ENCODE data around the gene TRIB2.

Gene TRIB2

GRCh38 chr2:12771154-12771553, 54.4 kb downstream of the TRIB2 start:
- peaks cover 30% of the 10 kb centered on the region for H3K4me1 ChIP-seq (ENCODE audit: control insufficient read depth, low read depth, low read length)
- H3K27me3 ChIP-seq (ENCODE audit: control insufficient read depth, insufficient read depth, low read length): no peaks in the 10 kb centered on the region
- H3K4me3 ChIP-seq (ENCODE audit: low read length): no peak overlapping the region
- no peak overlapping the region for H3K9ac ChIP-seq (ENCODE audit: low read length)
- no peaks in the 10 kb centered on the region for H3K9me3 ChIP-seq (ENCODE audit: control insufficient read depth, low read depth, low read length)
- no peak overlapping the region for H3K27ac ChIP-seq (ENCODE audit: low read length)
- H3K36me3 ChIP-seq (ENCODE audit: control insufficient read depth, low read depth, low read length): no peaks in the 10 kb centered on the region

GRCh38 chr2:12773586-12774394, 57.1 kb downstream of the TRIB2 start:
- H3K4me3 ChIP-seq (ENCODE audit: low read length): no peak overlapping the region
- no peak overlapping the region for H3K9ac ChIP-seq (ENCODE audit: low read length)
- peaks cover 8% of the 10 kb centered on the region for H3K27me3 ChIP-seq (ENCODE audit: control insufficient read depth, insufficient read depth, low read length)
- no peaks in the 10 kb centered on the region for H3K36me3 ChIP-seq (ENCODE audit: control insufficient read depth, low read depth, low read length)
- peaks cover 30% of the 10 kb centered on the region for H3K4me1 ChIP-seq (ENCODE audit: control insufficient read depth, low read depth, low read length)
- no peak overlapping the region for H3K27ac ChIP-seq (ENCODE audit: low read length)
- no peaks in the 10 kb centered on the region for H3K9me3 ChIP-seq (ENCODE audit: control insufficient read depth, low read depth, low read length)

- no peaks in the 10 kb centered on the region for H3K36me3 ChIP-seq (ENCODE audit: control insufficient read depth, low read depth, low read length)
- no peaks in the 10 kb centered on the region for H3K9me3 ChIP-seq (ENCODE audit: control insufficient read depth, low read depth, low read length)
These were observed 57.6 kb downstream of the TRIB2 start for GRCh38 chr2:12774395-12774727.

GRCh38 chr2:12776521-12776961, 59.8 kb downstream of the TRIB2 start:
- Histone ChIP-seq H3K36me3 (ENCODE audit: control insufficient read depth, low read depth, low read length) (no peaks in the 10 kb centered on the region), H3K27ac (ENCODE audit: low read length) (no peak overlapping the region), H3K27me3 (ENCODE audit: control insufficient read depth, insufficient read depth, low read length) (peaks cover 15% of the 10 kb centered on the region), H3K9me3 (ENCODE audit: control insufficient read depth, low read depth, low read length) (no peaks in the 10 kb centered on the region), H3K9ac (ENCODE audit: low read length) (no peak overlapping the region), H3K4me3 (ENCODE audit: low read length) (no peak overlapping the region), H3K4me1 (ENCODE audit: control insufficient read depth, low read depth, low read length) (peaks cover 13% of the 10 kb centered on the region)

More at GRCh38 chr2:12774395-12774727, 57.6 kb downstream of the TRIB2 start:
- peaks cover 14% of the 10 kb centered on the region for H3K27me3 ChIP-seq (ENCODE audit: control insufficient read depth, insufficient read depth, low read length)
- no peak overlapping the region for H3K9ac ChIP-seq (ENCODE audit: low read length)
- no peak overlapping the region for H3K4me3 ChIP-seq (ENCODE audit: low read length)
- no peak overlapping the region for H3K27ac ChIP-seq (ENCODE audit: low read length)
- H3K4me1 ChIP-seq (ENCODE audit: control insufficient read depth, low read depth, low read length): peaks cover 30% of the 10 kb centered on the region

- H3K36me3 ChIP-seq (ENCODE audit: control insufficient read depth, low read depth, low read length): no peaks in the 10 kb centered on the region
- peaks cover 17% of the 10 kb centered on the region for H3K4me1 ChIP-seq (ENCODE audit: control insufficient read depth, low read depth, low read length)
- H3K27me3 ChIP-seq (ENCODE audit: control insufficient read depth, insufficient read depth, low read length): peaks cover 15% of the 10 kb centered on the region
- H3K27ac ChIP-seq (ENCODE audit: low read length): no peak overlapping the region
- H3K4me3 ChIP-seq (ENCODE audit: low read length): no peak overlapping the region
- no peaks in the 10 kb centered on the region for H3K9me3 ChIP-seq (ENCODE audit: control insufficient read depth, low read depth, low read length)
- H3K9ac ChIP-seq (ENCODE audit: low read length): no peak overlapping the region
These were observed 61.6 kb downstream of the TRIB2 start for GRCh38 chr2:12778369-12778768.

- peaks cover 12% of the 10 kb centered on the region for H3K4me1 ChIP-seq (ENCODE audit: control insufficient read depth, low read depth, low read length)
- H3K27me3 ChIP-seq (ENCODE audit: control insufficient read depth, insufficient read depth, low read length): peaks cover 15% of the 10 kb centered on the region
- no peak overlapping the region for H3K27ac ChIP-seq (ENCODE audit: low read length)
- H3K4me3 ChIP-seq (ENCODE audit: low read length): no peak overlapping the region
- H3K9ac ChIP-seq (ENCODE audit: low read length): no peak overlapping the region
- H3K9me3 ChIP-seq (ENCODE audit: control insufficient read depth, low read depth, low read length): no peaks in the 10 kb centered on the region
- H3K36me3 ChIP-seq (ENCODE audit: control insufficient read depth, low read depth, low read length): no peaks in the 10 kb centered on the region
These were observed 62.3 kb downstream of the TRIB2 start for GRCh38 chr2:12778811-12779579.

GRCh38 chr2:12781329-12781728, 64.6 kb downstream of the TRIB2 start:
- Histone ChIP-seq H3K9me3 (ENCODE audit: control insufficient read depth, low read depth, low read length) (no peaks in the 10 kb centered on the region), H3K9ac (ENCODE audit: low read length) (no peak overlapping the region), H3K4me1 (ENCODE audit: control insufficient read depth, low read depth, low read length) (peaks cover 5% of the 10 kb centered on the region), H3K27ac (ENCODE audit: low read length) (no peak overlapping the region), H3K36me3 (ENCODE audit: control insufficient read depth, low read depth, low read length) (no peaks in the 10 kb centered on the region), H3K27me3 (ENCODE audit: control insufficient read depth, insufficient read depth, low read length) (peaks cover 15% of the 10 kb centered on the region), H3K4me3 (ENCODE audit: low read length) (no peak overlapping the region)

- H3K9ac ChIP-seq (ENCODE audit: low read length): no peak overlapping the region
- no peaks in the 10 kb centered on the region for H3K36me3 ChIP-seq (ENCODE audit: control insufficient read depth, low read depth, low read length)
- no peak overlapping the region for H3K4me3 ChIP-seq (ENCODE audit: low read length)
- no peaks in the 10 kb centered on the region for H3K27me3 ChIP-seq (ENCODE audit: control insufficient read depth, insufficient read depth, low read length)
- no peaks in the 10 kb centered on the region for H3K9me3 ChIP-seq (ENCODE audit: control insufficient read depth, low read depth, low read length)
- no peak overlapping the region for H3K27ac ChIP-seq (ENCODE audit: low read length)
- H3K4me1 ChIP-seq (ENCODE audit: control insufficient read depth, low read depth, low read length): no peaks in the 10 kb centered on the region
These were observed 71.4 kb downstream of the TRIB2 start for GRCh38 chr2:12787891-12788801.

- Histone ChIP-seq H3K36me3 (ENCODE audit: control insufficient read depth, low read depth, low read length) (no peaks in the 10 kb centered on the region), H3K9ac (ENCODE audit: low read length) (no peak overlapping the region), H3K27me3 (ENCODE audit: control insufficient read depth, insufficient read depth, low read length) (no peaks in the 10 kb centered on the region), H3K4me3 (ENCODE audit: low read length) (no peak overlapping the region), H3K27ac (ENCODE audit: low read length) (no peak overlapping the region), H3K4me1 (ENCODE audit: control insufficient read depth, low read depth, low read length) (no peaks in the 10 kb centered on the region), H3K9me3 (ENCODE audit: control insufficient read depth, low read depth, low read length) (no peaks in the 10 kb centered on the region)
These were observed 75.2 kb downstream of the TRIB2 start for GRCh38 chr2:12791906-12792305.

Measured in iPS-18a (cell line).